Tibial artery (tissue), 4 donors: ENCODE data around the gene USP3.

Experiments used
- DNase-seq, 2 donors: peaks; one replicate each; pipeline ENCODE4 v3.0.0-alpha.2; 2019
- H3K27ac ChIP-seq, 2 donors: fragments of 200-600 bp; sonication (generic) in 1 of 2; 1 replicate in 1 of 2; 2 replicates in 1 of 2; pipeline ENCODE4 v1.5.1; 2018 to 2019; ENCODE audit warnings: mild to moderate bottlenecking in 1 of 2
- H3K27me3 ChIP-seq, 2 donors: fragments of 200-600 bp; sonication (generic) in 1 of 2; one replicate each; pipeline versions ENCODE4 v1.5.1 to v1.6.0; 2016 to 2019
- H3K36me3 ChIP-seq, 3 donors: fragments of 200-600 bp; sonication (generic) in 2 of 3; one replicate each; pipeline ENCODE4 v1.5.1; 2016 to 2019; ENCODE audit warnings: mild to moderate bottlenecking in 2 of 3
- H3K4me1 ChIP-seq, 4 donors: fragments of 200-600 bp; sonication (generic) in 2 of 4; 1 replicate in 3 of 4; 2 replicates in 1 of 4; pipeline ENCODE4 v1.5.1; 2016 to 2019
- H3K4me3 ChIP-seq, 2 donors: fragments of 200-600 bp; sonication (generic) in 1 of 2; 1 replicate in 1 of 2; 2 replicates in 1 of 2; pipeline ENCODE4 v1.5.1; 2018 to 2019; ENCODE audit warnings: mild to moderate bottlenecking in 2 of 2
- H3K9me3 ChIP-seq, 3 donors: fragments of 200-600 bp; sonication (generic) in 1 of 3; one replicate each; pipeline ENCODE4 v1.5.1; 2016 to 2019
- CTCF ChIP-seq, 2 experiments: fragments of 200-600 bp in 1 of 2; fragments of 450-650 bp in 1 of 2; IDR thresholded peaks; one replicate each; pipeline ENCODE4 v1.5.1; 2017 to 2019; ENCODE audit warnings: antibody characterized with exemption in 2 of 2, mild to moderate bottlenecking in 1 of 2, moderate library complexity in 1 of 2
- intact Hi-C: fragments of 100-400 bp; cut with DNase I; formaldehyde crosslinking; loops from one replicate; pipeline ENCODE4 v1.15.0; 2023; ENCODE audit warnings: low total_unique reads

USP3 gene

GRCh38 chr15:63597038-63597790 is 92.8 kb downstream of the USP3 start, which contains the start of gene FBXL22:
Gene FBXL22 (plus strand): TSS chr15:63597387. CDS start chr15:63597393, 6 bp downstream.
- intact Hi-C loops, result loop anchor here (5.0 kb wide), 1 partner anchor 95 kb away; the partner anchor contains the start of gene USP3
- no peak for TF ChIP-seq CTCF (IDR thresholded peaks at IDR 0.05)
- Histone ChIP-seq H3K27me3 (no peaks in the 10 kb centered on the region), H3K36me3 (peaks cover 0 to 6% (median 0%) of the 10 kb centered on the region in 3 donors), H3K4me1 (peaks cover 0 to 73% (median 55%) of the 10 kb centered on the region in 4 donors), H3K27ac (peak within 1 kb of the TSS; percentile 85 to 89), H3K4me3 (peak within 1 kb of the TSS; percentile 66 to 79), H3K9me3 (no peaks in the 10 kb centered on the region)
- DNase-seq, result peak in 1 of 2 donors; percentile 84

DNA sequence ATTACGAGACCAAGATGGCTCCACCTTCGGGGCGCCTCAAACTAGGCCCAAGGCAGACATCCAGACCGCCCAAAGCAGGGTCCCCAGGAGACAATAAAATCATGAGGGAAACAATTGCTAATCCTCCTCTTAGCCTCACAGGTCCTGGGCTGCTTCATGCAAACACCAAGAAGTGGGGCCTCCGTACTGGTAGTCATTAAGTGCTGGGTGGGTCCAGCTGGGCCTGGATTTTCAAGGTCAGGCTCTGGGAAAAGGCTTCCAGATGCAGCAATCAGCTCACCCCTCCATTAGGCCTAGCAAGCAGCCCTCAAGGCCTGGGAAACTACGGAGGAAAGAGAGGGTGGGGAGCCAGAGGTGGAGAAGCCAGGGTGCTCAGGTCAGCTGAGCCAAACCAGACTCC is 93.4 kb downstream of the USP3 start:
- intact Hi-C loops, result loop anchor here (5.0 kb wide), 1 partner anchor 96 kb away; the partner anchor contains the start of gene USP3
- H3K4me3 ChIP-seq, result peak overlapping the region; percentile 66 to 79
- peaks cover 0 to 79% (median 56%) of the 10 kb centered on the region in 4 donors for H3K4me1 ChIP-seq
- H3K9me3 ChIP-seq, result no peaks in the 10 kb centered on the region
- DNase-seq, result no peak
- H3K27ac ChIP-seq, result peak overlapping the region; percentile 85 to 89
- H3K27me3 ChIP-seq, result no peaks in the 10 kb centered on the region
- no peaks in the 10 kb centered on the region for H3K36me3 ChIP-seq
- no peak for TF ChIP-seq CTCF (IDR thresholded peaks at IDR 0.05)

DNA sequence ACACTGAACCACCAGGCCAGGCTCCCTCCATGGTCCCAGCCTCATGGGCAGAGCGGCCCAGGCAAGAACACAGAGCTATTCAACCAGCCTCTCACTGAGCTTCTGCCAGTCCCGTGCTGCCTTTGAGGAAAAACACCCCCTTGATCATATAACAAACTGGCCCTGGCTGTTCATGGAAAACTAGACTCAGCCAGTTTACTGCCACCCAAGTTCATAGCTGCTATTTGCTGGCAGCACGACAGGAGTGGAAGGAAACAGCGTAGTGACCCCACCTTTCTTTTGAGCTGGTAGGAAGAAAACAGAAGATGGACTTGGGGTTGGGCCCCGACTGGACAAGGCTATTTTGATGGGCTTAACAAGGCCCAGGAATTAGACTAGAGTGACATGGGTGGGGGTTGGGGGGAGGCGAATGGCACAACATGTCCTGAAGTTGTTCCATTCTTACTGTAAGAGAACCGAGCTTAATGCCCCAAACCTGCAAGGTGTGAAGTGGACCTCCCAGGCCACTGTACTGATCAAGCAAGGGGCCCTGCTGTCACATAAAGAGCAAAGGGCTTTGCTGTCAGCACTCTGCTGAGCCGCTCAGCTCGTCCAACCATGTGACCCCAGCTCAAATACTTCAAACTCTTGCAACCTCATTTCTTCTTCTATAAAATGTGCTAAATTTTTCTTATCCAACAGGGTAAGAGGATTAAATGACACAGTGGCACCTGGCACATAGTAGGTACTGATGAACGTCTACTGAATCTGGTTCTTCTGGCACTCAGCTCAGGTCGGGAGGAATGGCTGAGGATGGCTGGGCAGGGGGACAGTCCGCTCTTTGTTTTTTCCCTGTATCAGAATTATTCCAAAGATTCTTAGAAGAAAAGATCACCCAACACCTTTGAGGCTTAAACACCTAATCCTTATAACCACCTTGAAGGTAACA is 94.3 kb downstream of the USP3 start:
- DNase-seq, result peak; percentile 41 to 81
- TF ChIP-seq CTCF (IDR thresholded peaks at IDR 0.05), result no peak
- intact Hi-C loops, result loop anchor here (5.0 kb wide), 1 partner anchor 96 kb away; the partner anchor contains the start of gene USP3
- Histone ChIP-seq H3K4me1 (peaks cover 0 to 86% (median 57%) of the 10 kb centered on the region in 4 donors), H3K4me3 (peak overlapping the region; percentile 66 to 79), H3K27ac (peak overlapping the region; percentile 85 to 89), H3K27me3 (no peaks in the 10 kb centered on the region), H3K9me3 (no peaks in the 10 kb centered on the region), H3K36me3 (no peaks in the 10 kb centered on the region)

- intact Hi-C loops, result loop anchor here (5.0 kb wide), 1 partner anchor 97 kb away; the partner anchor contains the start of gene USP3
- peak overlapping the region; percentile 66 to 79 for H3K4me3 ChIP-seq
- H3K9me3 ChIP-seq, result no peaks in the 10 kb centered on the region
- H3K27ac ChIP-seq, result peak overlapping the region; percentile 85 to 89
- no peaks in the 10 kb centered on the region for H3K27me3 ChIP-seq
- H3K36me3 ChIP-seq, result no peaks in the 10 kb centered on the region
- DNase-seq, result peak; percentile 70 to 91
- peaks cover 0 to 83% (median 56%) of the 10 kb centered on the region in 4 donors for H3K4me1 ChIP-seq
- TF ChIP-seq CTCF (IDR thresholded peaks at IDR 0.05), result peak; percentile 69 to 81
Observed at GRCh38 chr15:63599401-63600000, 95.1 kb downstream of the USP3 start.
